Endometrium (tissue), 2 donors: ENCODE results near the gene UHRF1.
"Not testable (repeated sequence)": the region's sequence is repeated elsewhere in the genome, so short reads cannot be mapped to it uniquely, and the experiment has no call there.

Experiments
- FAIRE-seq: peaks from 2 replicates; lab custom pipeline; 2012; peaks lifted over from hg19 to GRCh38; lab: Jason Lieb, UNC
- donor health status: control.
- donor health status: control.

Gene UHRF1

GRCh38 chr19:4937060-4937459 is 27.8 kb downstream of the UHRF1 start:
- no peak for FAIRE-seq

GRCh38 chr19:4938461-4938860 is 29.2 kb downstream of the UHRF1 start:
- not testable (repeated sequence) for FAIRE-seq

DNA sequence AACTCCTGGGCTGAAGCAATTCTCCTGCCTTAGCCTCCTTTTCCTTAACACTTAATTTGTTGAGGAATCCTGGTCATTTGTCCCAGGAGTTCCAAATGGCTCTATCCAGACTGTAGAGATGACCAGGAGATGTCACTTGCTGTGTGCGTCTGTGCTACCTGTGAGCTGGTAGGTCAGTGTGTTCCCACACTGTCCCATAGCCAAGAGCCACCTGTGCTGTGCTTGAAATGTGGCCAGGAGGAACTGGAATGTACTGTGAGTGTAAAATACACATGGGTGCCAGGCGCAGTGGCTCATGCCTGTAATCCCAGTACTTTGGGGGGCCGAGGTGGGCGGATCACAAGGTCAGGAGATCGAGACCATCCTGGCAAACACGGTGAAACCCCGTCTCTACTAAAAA is 30.2 kb downstream of the UHRF1 start:
- FAIRE-seq, result no peak

DNA sequence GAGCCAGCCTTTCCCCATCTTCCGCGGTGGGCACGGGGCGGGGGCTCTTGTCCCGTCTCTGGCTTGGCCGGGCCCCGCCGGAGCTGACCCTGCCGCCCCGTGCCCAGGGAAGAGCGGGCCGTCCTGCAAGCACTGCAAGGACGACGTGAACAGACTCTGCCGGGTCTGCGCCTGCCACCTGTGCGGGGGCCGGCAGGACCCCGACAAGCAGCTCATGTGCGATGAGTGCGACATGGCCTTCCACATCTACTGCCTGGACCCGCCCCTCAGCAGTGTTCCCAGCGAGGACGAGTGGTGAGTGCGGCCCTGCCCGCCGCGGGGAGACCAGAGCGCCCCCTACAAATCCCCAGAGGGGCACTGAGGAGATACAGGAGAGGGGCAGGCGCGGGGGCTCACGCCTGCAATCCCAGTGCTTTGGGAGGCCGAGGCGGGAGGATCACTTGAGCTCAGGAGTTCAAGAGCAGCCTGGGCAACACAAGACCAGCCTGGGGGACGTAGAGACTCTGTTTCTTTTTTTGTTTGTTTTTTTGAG is 32.4 kb downstream of the UHRF1 start:
- FAIRE-seq, result not testable (repeated sequence)

DNA sequence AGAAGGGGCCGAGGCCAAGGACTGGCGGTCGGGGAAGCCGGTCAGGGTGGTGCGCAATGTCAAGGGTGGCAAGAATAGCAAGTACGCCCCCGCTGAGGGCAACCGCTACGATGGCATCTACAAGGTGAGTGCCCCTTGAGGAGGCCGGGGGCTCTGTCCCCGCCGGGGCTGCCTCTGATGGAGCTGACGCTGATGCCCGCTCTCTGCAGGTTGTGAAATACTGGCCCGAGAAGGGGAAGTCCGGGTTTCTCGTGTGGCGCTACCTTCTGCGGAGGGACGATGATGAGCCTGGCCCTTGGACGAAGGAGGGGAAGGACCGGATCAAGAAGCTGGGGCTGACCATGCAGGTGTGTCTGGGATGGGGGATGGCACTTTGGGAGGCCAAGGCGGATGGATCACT is 41.3 kb downstream of the UHRF1 start:
- FAIRE-seq, result not testable (repeated sequence)

DNA sequence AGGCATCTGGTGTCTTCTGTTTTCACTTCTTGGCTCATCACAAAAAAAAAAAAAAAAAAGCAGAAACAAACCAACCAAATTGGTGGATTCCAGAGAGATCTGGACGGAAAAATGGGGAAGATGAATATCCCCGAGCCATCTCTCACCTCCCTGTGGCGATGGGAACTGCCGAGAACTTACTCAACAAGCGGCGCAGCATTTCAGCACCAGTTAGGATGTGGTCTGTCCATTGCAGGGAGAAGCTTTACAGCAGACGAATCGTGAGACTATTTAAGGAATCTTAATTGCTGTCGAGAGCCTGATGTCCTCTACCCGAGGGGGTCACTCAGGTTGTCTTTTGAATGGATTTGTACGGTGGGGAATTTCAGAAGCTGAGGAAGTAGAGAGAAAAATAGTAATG is 42.4 kb downstream of the UHRF1 start:
- FAIRE-seq, result no peak

GRCh38 chr19:4952945-4953344 is 43.6 kb downstream of the UHRF1 start:
- FAIRE-seq, result no peak

DNA sequence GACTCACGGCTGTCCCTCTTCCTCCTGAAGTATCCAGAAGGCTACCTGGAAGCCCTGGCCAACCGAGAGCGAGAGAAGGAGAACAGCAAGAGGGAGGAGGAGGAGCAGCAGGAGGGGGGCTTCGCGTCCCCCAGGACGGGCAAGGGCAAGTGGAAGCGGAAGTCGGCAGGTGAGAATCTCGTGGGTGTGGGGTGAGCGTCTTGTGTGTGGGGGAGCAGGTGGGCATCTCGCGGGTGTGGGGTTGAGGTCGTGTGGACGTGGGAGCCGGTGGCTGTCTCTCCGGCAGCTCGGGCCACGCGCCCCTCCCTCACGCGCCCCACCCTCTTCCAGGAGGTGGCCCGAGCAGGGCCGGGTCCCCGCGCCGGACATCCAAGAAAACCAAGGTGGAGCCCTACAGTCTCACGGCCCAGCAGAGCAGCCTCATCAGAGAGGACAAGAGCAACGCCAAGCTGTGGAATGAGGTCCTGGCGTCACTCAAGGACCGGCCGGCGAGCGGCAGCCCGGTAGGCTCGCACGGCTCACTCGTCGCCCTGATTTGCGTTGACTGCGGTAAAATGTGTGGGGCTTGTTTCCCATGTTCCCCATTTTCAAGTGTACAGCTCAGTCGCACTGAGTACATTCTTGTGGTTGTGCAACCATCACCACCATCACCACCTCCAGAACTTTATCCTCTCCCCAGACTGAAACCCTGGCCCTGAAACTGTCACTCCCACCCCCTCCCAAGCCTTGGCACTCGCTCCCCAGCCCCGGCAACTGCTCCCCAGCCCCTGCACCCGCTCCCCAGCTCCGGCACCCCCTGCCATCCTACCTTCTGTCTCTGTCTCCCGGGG is 45.2 kb downstream of the UHRF1 start:
- not testable (repeated sequence) for FAIRE-seq

GRCh38 chr19:4955274-4955673 is 46.0 kb downstream of the UHRF1 start:
- no peak for FAIRE-seq

- no peak for FAIRE-seq
These were observed 48.7 kb downstream of the UHRF1 start for GRCh38 chr19:4957981-4958380.

DNA sequence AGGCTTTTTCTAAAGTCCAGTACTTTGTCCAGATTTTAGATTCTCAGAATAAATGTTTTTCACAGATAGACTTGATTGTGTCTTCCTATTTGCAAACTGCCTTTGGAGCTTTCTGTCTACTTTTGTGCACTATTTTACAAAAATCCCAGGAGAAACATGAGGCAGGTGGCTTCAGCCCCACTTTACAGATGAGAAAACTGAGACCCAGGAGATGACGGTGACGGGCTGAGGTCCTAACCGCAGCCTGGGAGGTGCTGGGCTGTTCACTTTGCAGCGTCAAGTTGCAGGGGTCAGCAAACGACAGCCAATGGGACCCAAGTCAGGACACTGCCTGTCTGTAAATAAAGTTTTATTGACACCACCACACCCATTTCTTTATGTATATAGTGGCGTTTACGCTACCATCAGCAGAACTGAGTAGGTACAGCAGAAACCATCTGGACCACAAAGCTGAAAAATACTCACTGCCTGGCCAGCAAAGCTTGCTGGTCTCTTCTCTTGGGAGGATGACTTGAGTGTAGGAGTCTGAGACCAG is 52.9 kb downstream of the UHRF1 start:
- FAIRE-seq, result no peak

- no peak for FAIRE-seq
These were observed 55.8 kb downstream of the UHRF1 start for GRCh38 chr19:4965061-4965460.

DNA sequence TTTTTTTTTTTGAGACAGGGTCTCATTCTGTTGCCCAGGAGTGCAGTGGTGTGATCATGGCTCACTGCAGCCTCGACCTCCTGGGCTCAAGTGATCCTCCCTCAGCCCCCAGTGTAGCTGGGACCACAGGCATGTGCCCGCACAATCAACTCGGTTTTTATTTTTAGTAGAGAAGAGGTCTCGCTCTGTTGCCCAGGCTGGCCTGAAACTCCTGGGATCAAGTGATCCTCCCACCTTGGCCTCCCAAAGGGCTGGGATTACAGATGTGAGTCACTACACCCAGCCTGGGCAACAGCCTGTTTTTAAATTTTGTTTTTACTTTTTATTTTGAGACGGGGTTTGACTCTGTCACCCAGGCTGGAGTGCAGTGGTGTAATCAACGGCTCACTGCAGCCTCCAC is 57.3 kb downstream of the UHRF1 start:
- FAIRE-seq, result no peak

GRCh38 chr19:4967738-4968461 is 58.6 kb downstream of the UHRF1 start:
- no peak for FAIRE-seq

GRCh38 chr19:4968462-4969291 is 59.4 kb downstream of the UHRF1 start, which contains the start of gene KDM4B:
TSS of gene KDM4B (plus strand) at chr19:4969113. CDS start at chr19:5032891, 63,778 bp downstream.
- peak; percentile 89 for FAIRE-seq

GRCh38 chr19:4969292-4969771 is 60.0 kb downstream of the UHRF1 start:
- FAIRE-seq, result no peak

GRCh38 chr19:4969772-4970531 is 60.7 kb downstream of the UHRF1 start:
- FAIRE-seq, result no peak

GRCh38 chr19:4970558-4971423 is 61.5 kb downstream of the UHRF1 start:
- no peak for FAIRE-seq

- no peak for FAIRE-seq
These were observed 62.1 kb downstream of the UHRF1 start for GRCh38 chr19:4971424-4971793.
